ENCODE data around the gene ZNF222.

DNA sequence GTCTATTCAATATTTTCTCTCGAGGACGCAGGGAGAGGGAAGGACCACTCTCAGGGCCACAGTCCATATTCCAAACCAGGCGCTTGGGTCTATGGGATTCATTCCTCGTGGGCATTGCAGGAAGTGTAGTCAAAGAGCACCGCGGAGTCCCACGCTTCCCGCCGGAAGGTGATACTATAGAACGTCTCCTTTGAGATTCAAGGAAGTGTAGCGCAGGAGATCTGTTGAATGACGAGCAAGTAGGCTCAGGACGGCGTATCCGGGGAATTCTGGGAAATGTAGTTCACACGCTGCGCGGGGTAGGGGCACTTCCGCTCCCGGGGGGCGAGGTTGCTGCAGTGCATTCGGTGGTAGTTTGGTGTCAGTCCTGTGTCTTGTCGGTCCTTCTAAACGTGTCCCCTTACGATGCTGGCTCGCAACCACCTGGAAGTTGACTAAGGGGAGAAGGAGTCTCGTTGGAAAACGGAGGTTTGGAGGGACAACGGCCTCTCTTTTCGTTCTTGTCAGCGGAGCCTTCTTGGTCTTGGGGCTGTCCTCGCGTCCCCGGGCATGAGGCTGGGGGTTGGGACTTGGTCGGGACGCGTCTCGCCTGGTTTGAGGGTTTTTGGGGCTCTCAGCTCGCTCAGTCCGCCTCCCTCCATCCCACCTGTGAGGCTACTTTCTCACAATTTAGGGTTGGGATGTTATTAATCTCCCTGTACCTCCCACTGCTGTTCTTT, 46.8 kb downstream of the ZNF222 start, which contains the start of gene ZNF284:
- TF ChIP-seq, protein P1, sequence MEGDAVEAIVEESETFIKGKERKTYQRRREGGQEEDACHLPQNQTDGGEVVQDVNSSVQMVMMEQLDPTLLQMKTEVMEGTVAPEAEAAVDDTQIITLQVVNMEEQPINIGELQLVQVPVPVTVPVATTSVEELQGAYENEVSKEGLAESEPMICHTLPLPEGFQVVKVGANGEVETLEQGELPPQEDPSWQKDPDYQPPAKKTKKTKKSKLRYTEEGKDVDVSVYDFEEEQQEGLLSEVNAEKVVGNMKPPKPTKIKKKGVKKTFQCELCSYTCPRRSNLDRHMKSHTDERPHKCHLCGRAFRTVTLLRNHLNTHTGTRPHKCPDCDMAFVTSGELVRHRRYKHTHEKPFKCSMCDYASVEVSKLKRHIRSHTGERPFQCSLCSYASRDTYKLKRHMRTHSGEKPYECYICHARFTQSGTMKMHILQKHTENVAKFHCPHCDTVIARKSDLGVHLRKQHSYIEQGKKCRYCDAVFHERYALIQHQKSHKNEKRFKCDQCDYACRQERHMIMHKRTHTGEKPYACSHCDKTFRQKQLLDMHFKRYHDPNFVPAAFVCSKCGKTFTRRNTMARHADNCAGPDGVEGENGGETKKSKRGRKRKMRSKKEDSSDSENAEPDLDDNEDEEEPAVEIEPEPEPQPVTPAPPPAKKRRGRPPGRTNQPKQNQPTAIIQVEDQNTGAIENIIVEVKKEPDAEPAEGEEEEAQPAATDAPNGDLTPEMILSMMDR (IDR thresholded peaks at IDR 0.05), result no peak
- no peak for TF ChIP-seq POLR2A (IDR thresholded peaks at IDR 0.05)
